IMR-90 (cell line): ENCODE data around the gene ADTRP.

Experiments used
- CEBPB ChIP-seq: IDR thresholded peaks from 2 replicates; pipeline ENCODE4 v1.6.1; 2012; ENCODE audit warnings: low read depth, low read length, improper control_type of control experiment
- MAFK ChIP-seq: IDR thresholded peaks from 2 replicates; pipeline ENCODE4 v1.6.1; 2012; ENCODE audit warnings: low read depth, low read length, improper control_type of control experiment
- MAZ ChIP-seq: IDR thresholded peaks from 2 replicates; pipeline ENCODE4 v1.6.1; 2012; ENCODE audit warnings: low read depth, mild to moderate bottlenecking, low read length, improper control_type of control experiment, moderate library complexity, borderline replicate concordance
- MXI1 ChIP-seq: IDR thresholded peaks from 2 replicates; pipeline ENCODE4 v1.6.1; 2012; ENCODE audit warnings: low read depth, mild to moderate bottlenecking, low read length, moderate library complexity, borderline replicate concordance
- POLR2A ChIP-seq: IDR thresholded peaks from 2 replicates; pipeline ENCODE4 v1.6.1; 2012; ENCODE audit warnings: mild to moderate bottlenecking, low read depth, low read length
- RAD21 ChIP-seq: IDR thresholded peaks from 2 replicates; pipeline ENCODE4 v1.6.1; 2012; ENCODE audit warnings: low read length, improper control_type of control experiment
- RCOR1 ChIP-seq: IDR thresholded peaks from 2 replicates; pipeline ENCODE4 v1.6.1; 2012; ENCODE audit warnings: mild to moderate bottlenecking, low read length, improper control_type of control experiment; ENCODE audit not compliant: insufficient replicate concordance
- RFX5 ChIP-seq: IDR thresholded peaks from 2 replicates; pipeline ENCODE4 v1.8.0; 2012; ENCODE audit warnings: low read depth, mild to moderate bottlenecking, low read length, moderate library complexity
- SMC3 ChIP-seq: fragments of 150-350 bp; IDR thresholded peaks from 2 replicates; pipeline ENCODE4 v1.6.1; 2016; ENCODE audit warnings: low read depth, mild to moderate bottlenecking, antibody characterized with exemption, low read length, moderate library complexity
- TF ChIP-seq, protein P1 (sequence below): conservative IDR thresholded peaks from 2 replicates; pipeline ENCODE4 v1.5.1; 2012; ENCODE audit warnings: mild to moderate bottlenecking, low read depth, low read length, improper control_type of control experiment
- TF ChIP-seq, protein P2 (sequence below): fragments of 150-350 bp; IDR thresholded peaks from 2 replicates; pipeline ENCODE4 v1.6.1; 2017; ENCODE audit warnings: mild to moderate bottlenecking, antibody characterized with exemption, low read length, low read depth

GRCh38 chr6:11668455-11668854 lies 110.1 kb downstream of the ADTRP start:
- TF ChIP-seq MAFK (no peak), CEBPB (no peak), POLR2A (no peak), SMC3 (no peak), RFX5 (no peak), RCOR1 (no peak), MAZ (no peak), RAD21 (no peak), MXI1 (no peak)
- TF ChIP-seq, protein P1, sequence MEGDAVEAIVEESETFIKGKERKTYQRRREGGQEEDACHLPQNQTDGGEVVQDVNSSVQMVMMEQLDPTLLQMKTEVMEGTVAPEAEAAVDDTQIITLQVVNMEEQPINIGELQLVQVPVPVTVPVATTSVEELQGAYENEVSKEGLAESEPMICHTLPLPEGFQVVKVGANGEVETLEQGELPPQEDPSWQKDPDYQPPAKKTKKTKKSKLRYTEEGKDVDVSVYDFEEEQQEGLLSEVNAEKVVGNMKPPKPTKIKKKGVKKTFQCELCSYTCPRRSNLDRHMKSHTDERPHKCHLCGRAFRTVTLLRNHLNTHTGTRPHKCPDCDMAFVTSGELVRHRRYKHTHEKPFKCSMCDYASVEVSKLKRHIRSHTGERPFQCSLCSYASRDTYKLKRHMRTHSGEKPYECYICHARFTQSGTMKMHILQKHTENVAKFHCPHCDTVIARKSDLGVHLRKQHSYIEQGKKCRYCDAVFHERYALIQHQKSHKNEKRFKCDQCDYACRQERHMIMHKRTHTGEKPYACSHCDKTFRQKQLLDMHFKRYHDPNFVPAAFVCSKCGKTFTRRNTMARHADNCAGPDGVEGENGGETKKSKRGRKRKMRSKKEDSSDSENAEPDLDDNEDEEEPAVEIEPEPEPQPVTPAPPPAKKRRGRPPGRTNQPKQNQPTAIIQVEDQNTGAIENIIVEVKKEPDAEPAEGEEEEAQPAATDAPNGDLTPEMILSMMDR = no peak
- TF ChIP-seq, protein P2, sequence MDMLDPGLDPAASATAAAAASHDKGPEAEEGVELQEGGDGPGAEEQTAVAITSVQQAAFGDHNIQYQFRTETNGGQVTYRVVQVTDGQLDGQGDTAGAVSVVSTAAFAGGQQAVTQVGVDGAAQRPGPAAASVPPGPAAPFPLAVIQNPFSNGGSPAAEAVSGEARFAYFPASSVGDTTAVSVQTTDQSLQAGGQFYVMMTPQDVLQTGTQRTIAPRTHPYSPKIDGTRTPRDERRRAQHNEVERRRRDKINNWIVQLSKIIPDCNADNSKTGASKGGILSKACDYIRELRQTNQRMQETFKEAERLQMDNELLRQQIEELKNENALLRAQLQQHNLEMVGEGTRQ = no peak
